GM12872 (cell line): Measurements from ENCODE around the gene HIPK3.

Source experiments
- CTCF ChIP-seq: IDR thresholded peaks from 3 replicates; pipeline ENCODE4 v1.5.1; 2011; ENCODE audit warnings: low read depth, mild to moderate bottlenecking, low read length, moderate library complexity; ENCODE audit not compliant: insufficient read depth

Gene HIPK3

GRCh38 chr11:33222052-33222750 is 35.0 kb upstream of the HIPK3 start:
- no peak for TF ChIP-seq CTCF

GRCh38 chr11:33225371-33225770 is 31.8 kb upstream of the HIPK3 start:
- no peak for TF ChIP-seq CTCF

GRCh38 chr11:33227578-33228261 is 29.5 kb upstream of the HIPK3 start:
- TF ChIP-seq CTCF = no peak

- TF ChIP-seq CTCF = no peak
Measured at GRCh38 chr11:33234397-33235190, 22.6 kb upstream of the HIPK3 start.

- TF ChIP-seq CTCF = no peak
Measured at GRCh38 chr11:33237039-33237597, 20.1 kb upstream of the HIPK3 start.

GRCh38 chr11:33242575-33242974 is 14.6 kb upstream of the HIPK3 start:
- no peak for TF ChIP-seq CTCF

- no peak for TF ChIP-seq CTCF
Measured at GRCh38 chr11:33248416-33248971, 8.7 kb upstream of the HIPK3 start.
